ENCODE measurements around the gene MYOF.
A peak's percentile ranks its signal among the peaks of the same experiment; 100 is the strongest.

Gene MYOF

DNA sequence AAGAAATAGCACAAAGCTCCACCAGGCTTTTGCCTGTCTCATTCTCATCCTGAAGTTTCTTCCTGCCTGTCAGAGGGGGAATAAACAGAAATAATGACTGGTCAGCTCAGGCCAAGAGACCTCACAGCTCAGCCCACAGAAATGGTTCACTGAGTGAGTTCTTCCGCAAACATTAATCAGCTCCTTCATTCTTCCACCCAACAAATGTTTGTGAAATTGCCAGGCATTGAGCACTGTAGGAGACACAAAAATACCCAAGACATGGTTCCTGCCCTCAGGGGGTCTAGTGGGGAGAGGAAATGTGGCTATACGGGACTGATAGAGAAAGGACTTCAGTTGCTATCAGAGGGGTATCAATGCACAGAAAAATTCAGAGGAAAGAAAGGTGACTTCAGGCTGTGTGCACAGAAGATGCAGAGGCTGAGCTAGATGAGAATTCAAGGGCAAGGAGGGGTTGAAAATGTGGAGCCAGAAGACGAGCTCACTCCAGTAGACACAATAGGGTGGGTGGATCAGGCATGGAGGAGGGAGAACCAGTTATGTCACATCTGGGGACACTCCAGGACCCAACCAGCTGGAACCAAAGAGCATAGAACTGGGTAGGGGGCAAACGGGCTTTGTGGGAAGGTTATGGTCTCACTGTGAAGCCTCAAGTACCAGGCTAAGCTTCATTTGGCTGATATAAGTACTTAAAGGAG is 20.9 kb downstream of the MYOF start:
- H4K8ac ChIP-seq (ENCODE audit: low read depth, low read length) = peak overlapping the region; percentile 40
- H3K36me3 ChIP-seq (ENCODE audit: control insufficient read depth in 1 of 2, insufficient read depth in 2 of 2, low read length in 2 of 2) = peaks cover 3 to 7% of the 10 kb centered on the region in 2 experiments
- no peak overlapping the region for H3K23ac ChIP-seq (ENCODE audit: low read length)
- peak in 1 of 2 donors; percentile 56 for DNase-seq
- peak overlapping the region; percentile 13 for H2AFZ ChIP-seq (ENCODE audit: insufficient read depth, low read length, poor library complexity)
- peak overlapping the region; percentile 68 for H2BK12ac ChIP-seq (ENCODE audit: low read length)
- peak overlapping the region; percentile 71 for H3K18ac ChIP-seq (ENCODE audit: low read length)
- no peaks in the 10 kb centered on the region for H3K27me3 ChIP-seq (ENCODE audit: insufficient read depth, low read length)
- no peak overlapping the region for H3K4me3 ChIP-seq (ENCODE audit: low read depth, low read length)
- peak overlapping the region; percentile 28 for H2AK5ac ChIP-seq (ENCODE audit: low read length)
- H3K4me1 ChIP-seq (ENCODE audit: control insufficient read depth in 1 of 2, insufficient read depth in 2 of 2, low read length in 2 of 2) = peaks cover 43 to 52% of the 10 kb centered on the region in 2 experiments
- WGBS (ENCODE audit: extremely low coverage, insufficient coverage, insufficient read length) = no CpG with 5 or more reads among the region's 4 CpGs
- peak overlapping the region; percentile 47 for H3K27ac ChIP-seq (ENCODE audit: low read depth, low read length)
- H3K79me2 ChIP-seq (ENCODE audit: control insufficient read depth, insufficient read depth, low read length, poor library complexity) = peaks cover 5% of the 10 kb centered on the region
- no peaks in the 10 kb centered on the region for H3K9me3 ChIP-seq (ENCODE audit: insufficient read depth, low read depth, low read length)
- H3K9ac ChIP-seq (ENCODE audit: low read length) = no peak overlapping the region
- H3K4ac ChIP-seq (ENCODE audit: low read depth, low read length) = peak overlapping the region; percentile 47
- H3K14ac ChIP-seq (ENCODE audit: low read length) = peak overlapping the region; percentile 33
- H3K4me2 ChIP-seq (ENCODE audit: low read length) = no peak overlapping the region
- peak overlapping the region; percentile 15 for H4K91ac ChIP-seq (ENCODE audit: low read depth, low read length)
- peak overlapping the region; percentile 33 for H2BK120ac ChIP-seq (ENCODE audit: insufficient read depth, low read length, poor library complexity)
- H2BK5ac ChIP-seq (ENCODE audit: low read depth, low read length, poor library complexity) = peak overlapping the region; percentile 32
- peaks cover 46% of the 10 kb centered on the region for H3K79me1 ChIP-seq (ENCODE audit: low read length)
- no peak overlapping the region for H4K12ac ChIP-seq (ENCODE audit: low read depth, low read length)

DNA sequence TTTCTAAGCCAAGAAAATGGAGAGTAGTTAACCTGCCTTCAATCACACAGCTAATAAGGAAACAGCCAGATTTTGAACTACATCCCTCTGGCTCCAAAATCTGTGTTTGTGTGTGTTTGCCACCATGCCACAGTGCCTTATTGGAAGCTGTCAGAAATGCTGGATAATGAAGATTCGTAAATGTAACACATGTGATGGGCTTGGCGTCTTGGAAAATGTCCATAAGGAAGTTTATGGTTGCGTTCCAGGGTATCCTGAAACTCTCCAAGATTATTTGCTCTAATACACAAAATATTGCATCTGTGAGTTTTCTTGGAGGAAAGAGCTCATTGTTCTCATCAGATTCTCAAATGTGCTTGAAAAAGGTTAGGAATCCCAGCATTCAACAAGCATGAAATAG is 22.7 kb downstream of the MYOF start:
- no CpG with 5 or more reads among the region's 3 CpGs for WGBS (ENCODE audit: extremely low coverage, insufficient coverage, insufficient read length)
- no peak for DNase-seq
- no peaks in the 10 kb centered on the region for H3K27me3 ChIP-seq (ENCODE audit: insufficient read depth, low read length)
- no peaks in the 10 kb centered on the region for H3K9me3 ChIP-seq (ENCODE audit: insufficient read depth, low read depth, low read length)
- H3K79me2 ChIP-seq (ENCODE audit: control insufficient read depth, insufficient read depth, low read length, poor library complexity) = peaks cover 5% of the 10 kb centered on the region
- peak overlapping the region; percentile 87 for H3K27ac ChIP-seq (ENCODE audit: low read depth, low read length)
- H3K4me1 ChIP-seq (ENCODE audit: control insufficient read depth in 1 of 2, insufficient read depth in 2 of 2, low read length in 2 of 2) = peaks cover 35 to 45% of the 10 kb centered on the region in 2 experiments
- H2BK120ac ChIP-seq (ENCODE audit: insufficient read depth, low read length, poor library complexity) = peak overlapping the region; percentile 50
- peak overlapping the region; percentile 43 for H4K8ac ChIP-seq (ENCODE audit: low read depth, low read length)
- H3K4me2 ChIP-seq (ENCODE audit: low read length) = peak overlapping the region; percentile 3
- no peak overlapping the region for H3K4me3 ChIP-seq (ENCODE audit: low read depth, low read length)
- peaks cover 6 to 11% of the 10 kb centered on the region in 2 experiments for H3K36me3 ChIP-seq (ENCODE audit: control insufficient read depth in 1 of 2, insufficient read depth in 2 of 2, low read length in 2 of 2)
- peaks cover 39% of the 10 kb centered on the region for H3K79me1 ChIP-seq (ENCODE audit: low read length)
- no peak overlapping the region for H3K23ac ChIP-seq (ENCODE audit: low read length)
- H3K14ac ChIP-seq (ENCODE audit: low read length) = peak overlapping the region; percentile 76
- H3K9ac ChIP-seq (ENCODE audit: low read length) = no peak overlapping the region
- peak overlapping the region; percentile 22 for H2BK12ac ChIP-seq (ENCODE audit: low read length)
- H2AK5ac ChIP-seq (ENCODE audit: low read length) = peak overlapping the region; percentile 93
- H2AFZ ChIP-seq (ENCODE audit: insufficient read depth, low read length, poor library complexity) = no peak overlapping the region
- peak overlapping the region; percentile 70 for H3K4ac ChIP-seq (ENCODE audit: low read depth, low read length)
- H3K18ac ChIP-seq (ENCODE audit: low read length) = peak overlapping the region; percentile 64
- peak overlapping the region; percentile 65 for H2BK5ac ChIP-seq (ENCODE audit: low read depth, low read length, poor library complexity)
- H4K12ac ChIP-seq (ENCODE audit: low read depth, low read length) = no peak overlapping the region
- peak overlapping the region; percentile 84 for H4K91ac ChIP-seq (ENCODE audit: low read depth, low read length)

DNA sequence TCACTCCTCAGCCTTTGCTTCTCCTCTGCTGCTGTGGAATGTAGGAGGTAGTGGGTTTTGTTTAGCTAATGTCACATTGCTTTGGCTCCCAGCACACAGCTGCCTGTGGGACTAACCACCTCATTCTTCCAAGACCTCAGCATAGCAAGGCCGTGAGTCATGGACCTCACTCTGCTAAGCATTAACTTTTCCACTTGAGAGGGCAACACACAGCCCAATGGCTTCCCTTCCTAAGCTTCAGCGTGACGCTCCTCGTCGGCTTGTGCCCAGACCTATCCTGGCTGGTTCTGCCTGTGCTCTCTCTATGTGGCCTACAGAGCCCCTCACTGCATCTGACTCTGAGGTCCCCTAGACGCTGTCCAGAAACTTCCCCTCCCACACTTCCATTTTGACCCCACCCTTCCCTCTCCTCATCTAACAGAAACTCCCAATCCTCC is 23.3 kb downstream of the MYOF start:
- Histone ChIP-seq H3K27me3 (ENCODE audit: insufficient read depth, low read length) (no peaks in the 10 kb centered on the region), H3K9me3 (ENCODE audit: insufficient read depth, low read depth, low read length) (no peaks in the 10 kb centered on the region), H2AFZ (ENCODE audit: insufficient read depth, low read length, poor library complexity) (no peak overlapping the region), H4K12ac (ENCODE audit: low read depth, low read length) (no peak overlapping the region), H3K23ac (ENCODE audit: low read length) (no peak overlapping the region), H2BK120ac (ENCODE audit: insufficient read depth, low read length, poor library complexity) (peak overlapping the region; percentile 50), H3K14ac (ENCODE audit: low read length) (peak overlapping the region; percentile 4), H3K4me3 (ENCODE audit: low read depth, low read length) (no peak overlapping the region), H3K4me1 (ENCODE audit: control insufficient read depth in 1 of 2, insufficient read depth in 2 of 2, low read length in 2 of 2) (peaks cover 31 to 40% of the 10 kb centered on the region in 2 experiments), H3K36me3 (ENCODE audit: control insufficient read depth in 1 of 2, insufficient read depth in 2 of 2, low read length in 2 of 2) (peaks cover 7 to 12% of the 10 kb centered on the region in 2 experiments), H4K8ac (ENCODE audit: low read depth, low read length) (peak overlapping the region; percentile 25), H3K79me1 (ENCODE audit: low read length) (peaks cover 35% of the 10 kb centered on the region), H3K27ac (ENCODE audit: low read depth, low read length) (peak overlapping the region; percentile 87), H3K9ac (ENCODE audit: low read length) (no peak overlapping the region), H3K79me2 (ENCODE audit: control insufficient read depth, insufficient read depth, low read length, poor library complexity) (peaks cover 5% of the 10 kb centered on the region), H3K18ac (ENCODE audit: low read length) (peak overlapping the region; percentile 12), H3K4ac (ENCODE audit: low read depth, low read length) (no peak overlapping the region), H4K91ac (ENCODE audit: low read depth, low read length) (peak overlapping the region; percentile 65), H2BK5ac (ENCODE audit: low read depth, low read length, poor library complexity) (peak overlapping the region; percentile 67), H2AK5ac (ENCODE audit: low read length) (no peak overlapping the region), H3K4me2 (ENCODE audit: low read length) (peak overlapping the region; percentile 3), H2BK12ac (ENCODE audit: low read length) (peak overlapping the region; percentile 37)
- DNase-seq = peak; percentile 92 to 95
- no CpG with 5 or more reads among the region's 6 CpGs for WGBS (ENCODE audit: extremely low coverage, insufficient coverage, insufficient read length)

DNA sequence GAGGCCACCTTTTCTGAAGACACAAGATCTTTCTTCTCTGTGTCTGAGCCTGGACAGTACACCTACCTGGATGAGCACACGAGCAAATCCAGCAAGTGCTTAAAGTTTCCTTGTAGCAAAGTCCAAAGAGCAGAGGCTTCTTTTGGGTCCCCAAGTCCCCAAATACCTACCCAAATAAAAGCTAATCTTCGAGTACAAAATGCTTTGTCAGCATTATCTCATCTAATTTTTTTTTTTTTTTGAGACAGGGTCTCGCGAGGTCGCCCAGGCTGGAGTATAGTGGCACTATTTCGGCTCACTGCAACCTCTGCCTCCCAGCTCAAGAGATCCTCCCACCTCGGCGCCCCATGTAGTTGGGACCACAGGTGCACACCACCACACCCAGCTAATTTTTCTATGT is 24.6 kb downstream of the MYOF start:
- no peak overlapping the region for H3K4me2 ChIP-seq (ENCODE audit: low read length)
- peaks cover 24 to 33% of the 10 kb centered on the region in 2 experiments for H3K4me1 ChIP-seq (ENCODE audit: control insufficient read depth in 1 of 2, insufficient read depth in 2 of 2, low read length in 2 of 2)
- H3K23ac ChIP-seq (ENCODE audit: low read length) = no peak overlapping the region
- no peak overlapping the region for H4K8ac ChIP-seq (ENCODE audit: low read depth, low read length)
- no peak overlapping the region for H3K14ac ChIP-seq (ENCODE audit: low read length)
- H3K4me3 ChIP-seq (ENCODE audit: low read depth, low read length) = no peak overlapping the region
- H3K9ac ChIP-seq (ENCODE audit: low read length) = no peak overlapping the region
- H4K12ac ChIP-seq (ENCODE audit: low read depth, low read length) = no peak overlapping the region
- peaks cover 7 to 12% of the 10 kb centered on the region in 2 experiments for H3K36me3 ChIP-seq (ENCODE audit: control insufficient read depth in 1 of 2, insufficient read depth in 2 of 2, low read length in 2 of 2)
- peaks cover 3% of the 10 kb centered on the region for H3K79me2 ChIP-seq (ENCODE audit: control insufficient read depth, insufficient read depth, low read length, poor library complexity)
- H2AK5ac ChIP-seq (ENCODE audit: low read length) = peak overlapping the region; percentile 45
- H2BK5ac ChIP-seq (ENCODE audit: low read depth, low read length, poor library complexity) = no peak overlapping the region
- no peak overlapping the region for H2BK120ac ChIP-seq (ENCODE audit: insufficient read depth, low read length, poor library complexity)
- H3K27me3 ChIP-seq (ENCODE audit: insufficient read depth, low read length) = no peaks in the 10 kb centered on the region
- peaks cover 28% of the 10 kb centered on the region for H3K79me1 ChIP-seq (ENCODE audit: low read length)
- no peak overlapping the region for H3K27ac ChIP-seq (ENCODE audit: low read depth, low read length)
- H2BK12ac ChIP-seq (ENCODE audit: low read length) = peak overlapping the region; percentile 50
- H3K9me3 ChIP-seq (ENCODE audit: insufficient read depth, low read depth, low read length) = no peaks in the 10 kb centered on the region
- no peak overlapping the region for H3K18ac ChIP-seq (ENCODE audit: low read length)
- no peak overlapping the region for H2AFZ ChIP-seq (ENCODE audit: insufficient read depth, low read length, poor library complexity)
- H3K4ac ChIP-seq (ENCODE audit: low read depth, low read length) = peak overlapping the region; percentile 21
- DNase-seq = no peak
- WGBS (ENCODE audit: extremely low coverage, insufficient coverage, insufficient read length) = no CpG with 5 or more reads among the region's 8 CpGs
- no peak overlapping the region for H4K91ac ChIP-seq (ENCODE audit: low read depth, low read length)

Data from trophoblast cell (in vitro differentiated cells and primary cell).